Measurements from ENCODE around the gene DOCK6. TPM values are rescaled to one million over a fixed set of nuclear protein-coding genes. Genes with fewer than 3 reads are reported as not detected.

The DOCK6 gene
- total RNA-seq, 1 experiment from 2014 or later: 57.9 TPM

DNA sequence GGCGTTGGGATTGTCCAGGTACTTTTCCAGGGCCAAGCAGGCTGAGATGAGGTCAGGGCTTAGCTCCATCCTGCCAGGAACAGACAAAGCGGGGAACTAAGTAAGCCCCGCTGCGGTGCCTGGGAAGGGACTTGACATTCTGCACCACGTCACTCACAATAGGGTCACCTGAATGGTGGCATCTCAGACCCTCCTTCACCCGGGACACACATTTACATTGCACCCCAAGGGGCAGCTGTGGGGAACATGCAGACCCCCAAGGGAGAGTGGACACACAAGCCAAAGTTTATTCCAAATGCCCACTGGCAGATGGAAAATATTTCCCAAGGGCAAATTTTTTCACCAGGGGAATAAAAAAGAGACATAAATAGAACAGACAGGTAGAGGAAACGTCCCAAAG is 86.4 kb downstream of the DOCK6 start:
- Histone ChIP-seq H2BK120ac (ENCODE audit: low read depth, low read length, poor library complexity, severe bottlenecking) (no peak overlapping the region), H3K56ac (ENCODE audit: insufficient read length, low read depth, low read length) (no peak overlapping the region), H2BK5ac (ENCODE audit: insufficient read length, low read length) (no peak overlapping the region), H4K8ac (replicated peaks; ENCODE audit: insufficient read length, low read depth, low read length) (no peak overlapping the region), H2BK20ac (ENCODE audit: low read depth, low read length, poor library complexity, severe bottlenecking) (no peak overlapping the region), H3K9ac (ENCODE audit: extremely low read depth, insufficient read length, low read length) (no peak overlapping the region), H2BK15ac (ENCODE audit: low read depth, low read length) (no peak overlapping the region), H3K4ac (ENCODE audit: low read depth, low read length) (no peak overlapping the region), H2BK12ac (ENCODE audit: insufficient read length, low read depth, low read length) (no peak overlapping the region), H3T11ph (ENCODE audit: low read length) (no peak overlapping the region), H2AFZ (ENCODE audit: low read length) (no peak overlapping the region), H3K4me2 (ENCODE audit: insufficient read depth, insufficient read length, low read length) (no peak overlapping the region), H3K79me2 (ENCODE audit: insufficient read depth, low read length) (no peaks in the 10 kb centered on the region), H3K23me2 (ENCODE audit: insufficient read length, low read depth, low read length, poor library complexity, severe bottlenecking) (no peaks in the 10 kb centered on the region), H3K23ac (ENCODE audit: insufficient read length, low read depth, low read length) (no peak overlapping the region), H4K5ac (ENCODE audit: insufficient read length, low read depth, low read length) (no peak overlapping the region), H3K14ac (ENCODE audit: insufficient read depth, low read length) (no peak overlapping the region), H3K9me3 (ENCODE audit: control insufficient read depth, low read depth, low read length) (no peaks in the 10 kb centered on the region), H2AK5ac (ENCODE audit: insufficient read length, low read length) (no peak overlapping the region), H4K91ac (ENCODE audit: insufficient read length, low read depth, low read length) (no peak overlapping the region), H4K20me1 (ENCODE audit: control insufficient read depth, insufficient read depth, insufficient read length) (no peaks in the 10 kb centered on the region), H3K18ac (ENCODE audit: insufficient read length, low read depth, low read length) (no peak overlapping the region), H3K4me1 (ENCODE audit: insufficient read depth, low read length) (no peaks in the 10 kb centered on the region; the same call in 1 of the 2 replicates), H3K79me1 (ENCODE audit: insufficient read depth, low read depth, low read length, poor library complexity, severe bottlenecking) (no peaks in the 10 kb centered on the region), H3K27ac (ENCODE audit: insufficient read length, low read depth, low read length) (no peak overlapping the region), H3K27me3 (ENCODE audit: insufficient read depth, low read length) (no peaks in the 10 kb centered on the region)
- TF ChIP-seq CTCF (conservative IDR thresholded peaks at IDR 0.05): no peak
- no peak for DNase-seq
- WGBS (ENCODE audit: extremely low coverage, insufficient read length, low lambda C conversion rate): no CpG with 5 or more reads among the region's 7 CpGs
- H3K27ac Mint-ChIP-seq: no peak overlapping the region
- H3K4me3 Mint-ChIP-seq: no peak overlapping the region
- peaks cover 15 to 48% (median 43%) of the 10 kb centered on the region in 3 experiments; a peak in 6 of 7 replicates for H3K36me3 Mint-ChIP-seq (ENCODE audit: insufficient read depth in 1 of 3, low read depth in 3 of 3)
- no peaks in the 10 kb centered on the region for H3K4me1 Mint-ChIP-seq
- H3K27me3 Mint-ChIP-seq (ENCODE audit: low read depth): no peaks in the 10 kb centered on the region
- H3K9me3 Mint-ChIP-seq: no peaks in the 10 kb centered on the region

Measured in H9 (cell line).